HG02852 (cell line): ENCODE results near the gene ELF5.

Experiments used
- ATAC-seq: cut with Tn5 transposase; IDR thresholded peaks from one replicate; pipeline ENCODE4 v1.9.1; 2021; ENCODE audit warnings: mild to moderate bottlenecking, moderate library complexity; ENCODE audit not compliant: unreplicated experiment

Gene ELF5

GRCh38 chr11:34493926-34494595 lies 19.5 kb downstream of the ELF5 start:
- no peak for ATAC-seq

GRCh38 chr11:34493468-34493867 lies 20.1 kb downstream of the ELF5 start:
- ATAC-seq = no peak

- ATAC-seq = no peak
Measured at GRCh38 chr11:34492806-34493414, 20.7 kb downstream of the ELF5 start.

GRCh38 chr11:34490304-34490703 lies 23.3 kb downstream of the ELF5 start:
- no peak for ATAC-seq

DNA sequence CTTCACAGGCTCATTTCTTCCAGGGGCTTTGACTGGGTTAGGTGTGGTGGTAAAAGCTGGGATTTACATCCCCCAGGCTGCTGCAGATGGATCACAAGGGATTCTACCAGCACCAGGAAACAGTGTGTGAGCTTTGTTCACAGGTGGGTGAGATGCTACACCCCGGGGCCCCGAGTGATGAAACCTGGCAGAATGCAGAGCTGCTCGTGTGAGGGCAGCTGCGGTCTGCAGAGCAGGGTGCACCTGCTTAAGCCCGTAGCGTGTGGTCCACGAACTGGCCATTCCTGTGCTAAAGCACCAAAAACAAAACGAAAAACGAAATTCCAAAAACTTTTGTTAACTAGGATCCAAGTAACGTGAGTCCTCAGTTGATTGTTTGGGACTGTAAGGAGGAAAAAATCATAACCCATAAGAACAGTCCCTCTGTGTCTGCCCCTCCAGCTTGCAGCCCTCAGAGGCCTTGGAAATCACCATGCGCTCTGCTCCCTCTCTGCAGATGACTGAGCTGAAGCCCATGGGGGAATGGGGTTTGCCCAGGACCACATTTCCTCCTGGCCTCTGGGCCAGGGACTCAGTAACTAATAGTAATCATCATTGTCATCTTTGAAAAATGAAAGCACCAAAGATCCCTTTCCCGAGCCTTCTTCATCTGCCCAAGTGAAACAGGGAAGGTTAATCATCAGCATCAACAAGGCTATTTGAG lies 24.6 kb downstream of the ELF5 start:
- ATAC-seq = no peak

GRCh38 chr11:34487430-34487829 lies 26.2 kb downstream of the ELF5 start:
- ATAC-seq = peak; percentile 77

- ATAC-seq = no peak
Measured at GRCh38 chr11:34483106-34483874, 30.3 kb downstream of the ELF5 start.

- no peak for ATAC-seq
Measured at GRCh38 chr11:34481307-34481706, 32.3 kb downstream of the ELF5 start.

- no peak for ATAC-seq
Measured at GRCh38 chr11:34480314-34480713, 33.3 kb downstream of the ELF5 start.

DNA sequence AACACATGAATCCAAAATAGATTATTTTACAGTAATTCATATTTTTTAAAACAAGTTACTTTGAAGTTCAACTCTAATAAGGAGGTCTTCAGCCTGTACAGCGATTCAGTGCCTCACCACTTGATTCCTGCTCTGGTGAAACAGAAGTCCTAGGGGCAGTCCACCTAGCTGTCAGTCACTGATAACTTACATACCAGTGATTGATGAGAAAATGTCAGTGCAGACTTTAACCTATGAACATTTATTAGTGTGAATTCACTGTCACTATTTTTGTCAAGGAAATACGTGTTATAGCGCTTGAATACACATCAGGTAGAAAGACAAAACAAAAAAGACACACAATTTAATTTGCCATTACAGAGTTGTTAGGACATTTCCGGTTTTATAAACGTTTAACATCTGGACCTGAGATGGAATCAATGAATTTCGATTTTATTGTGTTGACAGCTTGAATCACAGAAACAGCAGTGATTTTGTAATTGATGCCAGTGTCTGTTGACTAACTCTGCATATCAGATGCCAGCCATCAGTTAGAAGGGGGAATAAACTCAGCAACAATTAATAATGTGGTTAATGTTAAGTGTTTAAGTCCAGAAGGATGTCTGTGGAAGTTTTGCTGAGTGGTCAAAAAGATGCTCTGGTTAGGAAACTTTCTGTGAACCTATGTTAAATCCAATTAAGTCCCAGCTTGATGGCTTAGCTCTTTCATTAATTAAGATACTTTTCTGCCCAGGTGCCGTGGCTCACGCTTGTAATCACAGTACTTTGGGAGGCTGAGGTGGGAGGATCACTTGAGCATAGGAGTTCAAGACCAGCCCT lies 34.5 kb downstream of the ELF5 start:
- no peak for ATAC-seq

DNA sequence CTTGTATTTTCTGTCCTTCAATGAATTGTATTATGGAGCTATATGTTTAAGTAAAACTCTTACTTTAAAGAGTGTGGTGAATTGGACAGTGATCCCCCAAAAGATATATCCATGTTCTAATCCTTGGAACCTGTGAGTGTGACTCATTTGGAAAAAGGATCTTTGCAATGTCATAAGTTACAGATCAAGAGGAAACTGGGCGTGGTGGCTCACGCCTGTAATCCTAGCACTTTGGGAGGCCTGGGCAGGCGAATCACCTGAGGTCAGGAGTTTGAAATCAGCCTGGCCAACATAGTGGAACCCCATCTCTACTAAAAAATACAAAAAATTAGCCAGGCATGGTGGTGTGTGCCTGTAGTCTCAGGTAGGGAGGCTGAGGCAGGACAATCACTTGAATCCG lies 36.7 kb downstream of the ELF5 start:
- no peak for ATAC-seq

GRCh38 chr11:34475656-34476055 lies 37.9 kb downstream of the ELF5 start:
- ATAC-seq = no peak

DNA sequence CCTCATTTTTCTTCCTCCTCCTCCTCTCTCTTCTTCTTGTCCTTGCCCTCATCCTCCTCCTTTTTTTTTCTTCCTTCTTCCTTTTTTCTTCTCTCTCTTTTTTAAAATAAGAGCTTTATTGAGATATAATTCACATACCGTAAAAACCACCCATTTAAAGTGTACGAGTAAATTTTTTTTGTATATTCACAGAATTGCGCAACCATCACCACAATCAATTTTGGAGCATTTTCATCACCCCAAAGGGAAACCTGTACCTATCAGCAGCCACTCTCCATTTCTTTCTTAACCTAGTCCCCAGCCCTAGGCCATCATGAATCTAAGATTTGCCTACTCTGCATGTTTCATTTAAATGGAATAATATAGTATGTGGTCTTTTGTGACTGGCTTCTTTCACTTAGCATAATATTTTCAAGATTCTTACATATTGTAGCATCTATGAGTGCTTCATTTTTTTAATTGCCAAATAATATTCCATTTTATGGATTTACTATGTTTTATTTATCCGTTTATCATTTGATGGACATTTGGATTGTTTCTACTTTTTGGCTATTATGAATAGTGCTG lies 39.9 kb downstream of the ELF5 start:
- ATAC-seq = no peak

DNA sequence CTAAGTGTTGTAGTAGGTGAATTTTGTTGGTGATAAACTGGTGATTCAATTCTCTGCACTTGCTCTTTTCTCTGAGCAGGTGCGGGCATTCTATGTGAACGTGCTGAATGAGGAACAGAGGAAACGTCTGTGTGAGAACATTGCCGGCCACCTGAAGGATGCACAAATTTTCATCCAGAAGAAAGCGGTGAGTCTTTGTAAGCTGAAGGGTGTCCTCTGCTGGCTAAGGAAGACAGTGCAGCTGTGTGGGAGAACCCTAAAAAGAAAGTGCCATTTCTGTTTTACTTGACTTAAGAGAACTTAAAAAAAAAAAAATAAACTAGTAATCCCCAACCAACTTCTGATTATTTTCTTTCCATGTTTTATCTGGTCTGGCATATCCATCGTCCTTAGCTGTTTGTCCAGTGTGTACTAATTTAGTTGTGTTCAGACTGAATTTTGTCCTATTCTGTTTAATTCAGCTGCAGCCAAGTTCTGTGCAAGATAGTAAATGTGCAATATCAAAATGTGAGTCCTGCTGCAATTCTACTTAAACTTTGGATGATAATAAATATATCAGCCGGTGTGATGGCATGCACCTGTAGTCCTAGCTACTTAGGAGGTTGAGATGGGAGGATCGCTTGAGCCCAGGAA lies 45.3 kb downstream of the ELF5 start:
- no peak for ATAC-seq

DNA sequence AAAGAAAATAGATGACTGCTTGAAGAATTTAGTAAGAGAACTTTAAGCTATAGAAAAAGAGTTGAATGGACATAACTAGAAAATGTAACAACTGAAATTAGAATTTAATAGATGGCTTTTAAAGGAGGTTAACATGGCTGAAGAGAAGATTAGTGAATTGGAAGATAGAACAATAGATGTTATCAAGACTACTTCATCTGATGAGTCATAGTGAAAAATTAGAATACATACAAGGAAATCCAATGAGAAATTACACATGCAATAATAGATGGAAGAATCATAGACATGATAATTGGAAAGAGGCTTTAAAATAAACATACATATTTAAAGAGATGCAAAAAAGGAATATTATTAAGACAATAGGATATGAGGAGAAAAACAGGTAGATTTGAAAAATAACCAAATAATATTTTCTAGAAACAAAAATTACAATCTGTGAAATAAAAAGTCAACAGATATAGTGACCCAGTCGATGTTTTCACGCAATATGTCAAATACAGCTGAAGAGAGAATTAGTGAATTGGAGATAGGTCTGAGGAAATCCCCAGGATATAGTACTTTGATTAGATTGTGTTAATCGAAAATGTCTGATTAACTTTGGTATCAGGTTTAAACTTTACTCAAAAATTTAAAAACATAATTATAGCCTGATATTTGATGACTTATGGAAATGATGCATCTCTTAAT lies 46.6 kb downstream of the ELF5 start:
- ATAC-seq = no peak

DNA sequence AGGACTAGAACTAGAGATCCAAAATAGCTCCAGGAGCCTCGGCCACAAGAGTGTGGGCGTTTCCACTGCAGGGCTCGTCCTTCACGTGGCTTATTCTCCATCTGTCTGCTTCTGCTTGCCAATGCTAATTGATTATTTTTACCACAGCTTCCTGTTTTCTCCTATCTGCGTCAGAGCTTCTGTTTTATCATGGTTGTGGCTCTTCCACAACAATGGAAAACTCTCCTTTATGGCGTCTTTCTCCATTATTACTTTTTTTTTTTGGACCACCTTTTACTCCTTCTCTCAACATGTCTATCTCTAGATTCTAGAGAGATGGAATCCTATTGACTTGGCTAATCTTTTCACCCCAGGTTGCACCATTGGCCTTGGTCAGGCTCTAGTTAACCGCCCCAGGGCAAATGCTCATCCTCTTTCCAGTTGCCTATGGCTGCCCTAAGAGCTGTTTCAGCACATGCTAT lies 49.0 kb downstream of the ELF5 start:
- no peak for ATAC-seq

- ATAC-seq = no peak
Measured at GRCh38 chr11:34461215-34461614, 52.4 kb downstream of the ELF5 start.

GRCh38 chr11:34460278-34460677 lies 53.3 kb downstream of the ELF5 start:
- no peak for ATAC-seq

DNA sequence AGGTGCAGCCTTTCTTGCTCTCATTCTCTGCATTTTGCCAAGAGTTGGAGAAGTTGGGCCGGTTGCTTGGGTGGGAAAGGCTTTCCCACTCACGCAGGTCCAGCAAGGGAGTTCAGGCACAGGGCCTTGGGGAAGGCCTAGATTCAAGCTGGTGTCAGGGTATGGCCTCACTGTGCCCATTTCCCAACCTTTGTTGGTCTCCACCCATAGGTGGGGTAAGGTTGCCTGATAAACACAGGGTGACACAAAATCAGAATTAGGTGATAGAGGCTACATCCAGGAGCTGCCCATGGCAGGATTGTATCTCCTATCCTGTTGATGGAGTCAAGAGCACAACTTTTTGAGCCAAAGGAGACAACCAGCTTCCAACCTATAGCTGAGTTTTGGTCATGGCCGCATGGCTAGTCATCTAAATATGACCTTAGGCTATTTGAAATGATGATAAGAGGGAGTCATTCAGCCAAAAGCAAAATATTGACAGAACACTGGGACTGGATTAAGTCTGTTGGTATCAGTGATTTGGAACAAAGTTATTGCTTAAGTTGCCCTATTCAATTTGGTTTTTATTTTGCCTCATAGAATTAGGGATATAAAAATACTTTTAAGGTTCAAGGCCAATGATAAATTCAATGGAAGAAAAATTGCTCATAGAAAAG lies 54.0 kb downstream of the ELF5 start:
- ATAC-seq = no peak
